NCI-H1105 (cell line): Measurements from ENCODE around the gene GSDME.

Experiments
- DNase-seq: peaks from one replicate; lab custom pipeline; 2025; lab: John Stamatoyannopoulos, UW

The GSDME gene

DNA sequence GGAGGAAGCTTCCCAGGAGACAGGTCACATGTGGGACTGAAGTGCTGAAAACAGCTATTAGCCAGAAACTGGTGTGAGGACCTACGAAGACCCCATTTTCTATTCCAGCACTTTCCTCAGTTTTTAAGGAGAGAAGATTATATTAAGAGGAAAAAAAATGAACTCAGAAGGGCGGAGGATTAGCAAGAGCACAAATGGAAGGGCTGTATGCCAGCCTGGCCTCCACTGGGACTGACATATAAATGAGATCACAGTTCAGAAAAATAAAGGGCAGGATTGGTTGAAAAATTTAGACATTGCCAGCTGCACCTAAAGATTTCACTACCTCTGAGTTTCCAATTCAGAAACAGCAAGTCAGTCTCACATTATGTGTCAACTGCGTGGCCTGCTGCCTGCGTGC is 53.0 kb downstream of the GSDME start:
- DNase-seq: no peak

DNA sequence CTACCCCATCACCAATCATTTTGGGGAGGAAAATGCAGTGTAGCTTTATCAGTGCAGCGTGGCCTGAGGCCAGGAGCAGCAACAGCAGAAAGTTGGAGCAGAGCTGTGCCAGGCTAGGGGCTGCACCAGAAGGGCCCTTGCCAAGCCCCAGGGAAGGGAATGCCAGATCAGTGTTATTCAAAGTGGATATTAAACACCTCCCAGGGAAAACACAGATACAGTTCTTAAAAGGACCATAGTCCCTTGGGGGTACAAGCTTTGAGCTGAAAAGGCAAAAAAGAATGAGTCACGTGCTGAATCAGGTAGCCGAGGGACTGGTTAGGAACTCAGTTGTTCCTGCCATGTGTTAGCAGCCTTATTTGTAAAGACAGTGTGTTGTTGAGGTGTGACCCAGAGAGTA is 54.0 kb downstream of the GSDME start:
- no peak for DNase-seq

DNA sequence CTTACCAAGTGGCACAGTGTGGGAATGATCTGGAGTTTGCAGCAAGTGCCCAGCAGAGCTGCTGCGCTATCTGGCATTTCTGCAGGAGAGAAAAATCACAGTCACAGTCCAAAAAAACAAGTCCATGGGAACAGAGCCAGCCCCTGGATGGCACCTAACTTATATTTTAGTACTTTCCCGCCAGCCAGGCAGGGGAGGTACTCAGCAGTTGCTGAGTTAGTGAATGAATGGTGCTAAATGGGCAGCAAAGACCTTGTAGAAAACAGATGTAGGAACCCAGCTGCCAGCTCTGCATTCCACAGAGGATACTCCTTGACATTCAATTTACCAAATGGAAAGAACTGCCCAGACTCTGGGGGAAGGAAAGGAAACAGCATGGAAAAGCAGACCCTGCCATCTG is 54.5 kb downstream of the GSDME start:
- DNase-seq: no peak

DNA sequence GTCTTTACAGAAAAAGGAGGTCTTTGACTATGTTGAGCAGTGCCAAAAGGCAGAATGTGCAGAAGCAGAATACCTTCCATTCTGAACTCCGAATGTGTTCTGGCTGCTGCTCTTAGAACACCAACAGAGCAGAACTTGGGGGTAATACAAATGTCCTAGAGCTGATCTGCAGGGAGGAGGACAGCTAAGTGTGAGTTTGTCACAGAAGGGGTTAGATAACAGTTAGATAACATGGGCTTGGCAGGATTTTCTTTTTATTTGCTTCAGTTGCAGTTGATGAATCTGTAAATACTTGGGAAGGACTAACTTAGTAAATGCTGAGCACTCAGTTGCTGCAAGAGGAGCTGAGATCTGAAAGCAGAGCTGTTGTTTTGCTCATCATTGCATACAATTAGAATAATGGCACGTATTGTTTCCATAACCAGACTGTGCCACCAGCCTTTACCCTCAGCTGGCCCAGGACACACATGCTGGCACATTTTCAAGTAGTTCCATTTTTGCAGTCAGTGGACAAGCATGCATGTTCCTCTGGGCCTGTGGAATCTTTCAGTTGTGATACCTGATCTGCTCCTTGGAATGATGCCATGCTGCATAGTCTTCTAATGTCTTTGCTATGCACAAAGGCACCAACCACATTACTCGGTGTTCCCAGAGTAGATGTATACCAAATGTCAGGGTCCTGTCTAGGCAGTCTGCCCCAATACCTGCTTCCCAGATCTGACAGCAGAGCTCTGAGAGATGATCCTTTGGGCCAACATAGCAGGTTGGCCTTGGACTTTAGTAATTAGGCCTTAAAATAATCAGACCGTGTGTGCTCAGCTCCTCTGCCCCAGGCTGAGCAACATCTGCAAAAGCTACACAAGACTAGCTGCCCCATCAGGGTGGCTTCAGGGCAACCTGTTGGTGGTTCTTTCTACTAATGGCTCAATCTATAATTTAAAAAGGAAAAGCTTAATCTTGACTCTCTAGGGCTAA is 55.7 kb downstream of the GSDME start:
- no peak for DNase-seq

DNA sequence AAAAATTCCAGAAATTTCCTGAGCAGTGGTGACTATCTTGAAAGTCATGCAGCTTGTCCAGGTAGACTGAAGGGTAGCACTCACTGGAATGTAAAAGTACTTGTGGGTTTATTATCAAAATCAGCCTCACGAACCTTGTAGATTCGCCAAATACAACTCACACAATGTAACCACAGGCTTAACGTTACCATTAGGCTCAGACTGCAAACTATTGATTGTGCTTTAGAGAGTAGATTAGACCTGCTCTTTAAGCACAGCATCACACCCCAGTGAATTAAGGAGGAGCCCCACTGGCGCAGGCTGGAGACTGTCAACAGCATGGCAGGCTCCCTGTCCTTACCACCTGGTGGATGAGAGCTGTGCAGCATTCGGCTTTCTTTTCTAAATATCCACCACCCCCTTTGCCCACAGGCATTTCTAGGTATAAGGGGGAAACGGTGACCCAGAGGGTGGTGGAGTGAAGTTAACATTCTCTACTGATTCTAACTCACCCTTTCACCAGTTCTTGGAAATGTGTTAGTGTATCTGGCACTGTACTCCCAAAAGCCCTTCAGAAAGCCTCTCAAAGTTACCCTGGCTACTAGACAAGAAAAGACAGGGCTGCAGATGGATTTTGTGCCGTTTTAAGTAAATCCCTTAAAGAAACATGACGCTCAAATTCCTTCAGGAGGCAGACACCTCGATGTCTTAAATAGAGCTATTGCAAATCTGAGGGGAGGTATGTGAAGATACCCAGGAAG is 56.6 kb downstream of the GSDME start:
- no peak for DNase-seq

DNA sequence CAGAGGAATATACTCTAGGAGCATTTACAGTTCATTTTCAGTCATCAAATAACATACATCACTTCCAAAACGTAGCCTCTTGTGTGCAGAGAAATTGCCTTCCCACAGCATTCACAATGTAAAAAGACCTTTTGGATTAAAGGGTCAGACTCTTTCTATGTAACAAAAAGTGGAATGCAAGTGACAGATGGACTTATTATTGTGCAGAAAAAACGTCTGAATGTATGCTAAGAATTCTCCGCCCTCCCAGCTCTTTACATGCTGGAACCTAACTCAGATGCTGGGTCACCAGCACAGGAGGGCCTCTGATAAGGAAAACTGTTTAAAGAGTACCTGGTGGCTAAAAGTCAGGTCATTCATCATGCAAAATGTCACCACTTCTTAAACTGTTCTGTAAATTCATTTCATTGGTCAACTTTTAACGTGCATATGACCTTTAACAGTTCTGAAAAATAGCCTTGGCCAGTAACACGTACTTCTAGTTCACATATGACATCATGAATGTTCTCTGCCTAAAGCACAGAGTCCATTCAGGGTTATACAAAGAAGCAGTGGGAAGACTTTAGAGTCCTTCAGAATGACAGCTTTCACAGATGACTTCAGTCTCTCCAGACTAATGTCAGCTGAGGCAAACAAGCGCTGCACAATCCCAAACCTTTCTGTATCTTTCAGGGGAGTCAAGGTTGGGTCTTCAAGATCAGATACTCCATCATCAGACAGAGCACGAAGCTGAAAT is 58.6 kb downstream of the GSDME start:
- no peak for DNase-seq

DNA sequence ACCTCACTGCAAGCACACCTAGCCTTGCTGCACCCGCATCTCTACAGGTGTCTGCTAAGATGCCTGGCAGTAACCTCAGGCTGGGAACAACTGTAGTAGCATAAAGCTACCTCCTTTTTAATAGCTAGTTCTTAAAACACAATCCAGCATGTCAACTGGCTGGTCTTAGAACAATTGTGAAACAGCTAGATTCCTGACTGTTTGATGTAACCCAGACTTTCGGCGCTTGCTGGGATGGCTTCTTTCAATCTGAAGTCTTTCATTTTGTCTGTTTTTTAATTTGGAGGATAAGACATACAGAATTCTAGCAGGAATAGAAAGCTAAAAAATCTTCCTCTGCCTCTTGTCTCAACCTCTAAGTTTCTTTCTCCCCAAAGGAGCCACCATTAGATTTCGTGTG is 59.8 kb downstream of the GSDME start:
- no peak for DNase-seq

DNA sequence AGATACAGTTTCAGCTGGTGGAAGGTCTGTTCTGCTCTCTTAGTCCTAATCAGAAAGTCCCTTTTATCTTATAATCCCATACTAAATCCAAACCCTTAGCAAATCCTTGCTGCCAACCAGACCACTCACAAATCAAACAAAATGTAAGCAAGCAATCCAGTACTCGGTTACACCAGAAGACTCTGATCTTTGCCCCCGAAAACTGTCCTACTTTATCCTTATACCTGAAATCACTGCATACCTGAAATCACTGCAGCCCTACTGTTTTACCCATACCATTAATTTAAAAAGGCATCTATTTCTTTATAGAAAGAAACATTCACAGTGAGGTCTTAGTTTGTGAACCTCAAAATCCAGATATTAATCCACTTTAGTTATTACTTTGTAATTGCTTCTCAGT is 64.7 kb downstream of the GSDME start:
- DNase-seq: no peak

DNA sequence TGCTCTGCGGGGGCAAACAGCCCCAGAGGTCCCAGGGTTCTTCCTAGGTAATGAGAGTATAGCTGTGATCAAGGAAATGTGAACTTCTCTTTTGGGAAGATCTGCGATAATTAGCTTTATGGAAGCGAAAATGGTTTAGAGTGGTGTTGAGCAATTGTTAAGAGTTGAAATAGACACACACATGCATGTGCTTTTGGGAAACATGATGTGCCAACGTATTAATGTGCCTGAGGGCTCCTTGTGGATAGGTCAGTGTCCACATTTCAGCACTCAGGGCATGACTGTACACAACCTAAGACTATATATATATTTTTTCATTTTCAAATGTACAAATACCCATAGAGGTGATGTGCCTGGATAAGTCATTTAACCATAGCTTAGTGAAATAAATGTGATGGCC is 67.0 kb downstream of the GSDME start:
- no peak for DNase-seq

DNA sequence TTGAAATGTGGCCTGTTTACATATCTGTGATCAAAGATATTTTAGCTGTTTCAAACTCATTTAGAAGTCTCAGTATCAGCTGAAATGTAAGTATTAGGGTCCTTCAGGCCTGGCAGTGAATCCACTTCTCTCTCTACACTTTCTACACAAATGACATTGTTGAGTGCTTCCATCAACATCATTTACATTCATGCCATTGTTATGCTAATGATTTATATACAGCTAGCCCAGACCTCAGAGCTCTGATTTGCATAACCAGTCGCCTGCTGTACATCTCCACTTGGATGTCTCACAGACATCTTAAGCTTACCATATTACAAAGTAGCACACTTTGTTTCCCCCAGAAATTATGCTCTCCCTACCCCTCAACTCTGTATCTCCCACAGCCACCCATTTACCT is 71.6 kb downstream of the GSDME start:
- no peak for DNase-seq

DNA sequence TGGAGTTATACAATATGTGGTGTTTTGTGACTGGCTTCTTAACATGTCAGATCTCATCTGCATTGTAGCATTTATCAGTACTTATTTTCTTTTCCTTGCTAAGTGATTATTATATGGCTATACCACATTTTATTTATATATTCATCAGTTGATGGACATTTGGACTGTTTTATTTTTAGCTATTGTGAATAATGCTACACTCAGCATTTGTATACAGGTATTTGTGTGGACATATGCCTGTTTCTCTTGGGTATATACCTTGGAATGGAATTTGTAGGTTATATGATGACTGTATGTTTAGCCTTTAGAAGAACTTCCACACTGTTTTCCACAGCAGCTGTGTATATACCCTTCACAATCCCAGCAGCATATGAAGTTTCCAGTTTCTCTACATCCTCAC is 86.5 kb downstream of the GSDME start:
- no peak for DNase-seq

DNA sequence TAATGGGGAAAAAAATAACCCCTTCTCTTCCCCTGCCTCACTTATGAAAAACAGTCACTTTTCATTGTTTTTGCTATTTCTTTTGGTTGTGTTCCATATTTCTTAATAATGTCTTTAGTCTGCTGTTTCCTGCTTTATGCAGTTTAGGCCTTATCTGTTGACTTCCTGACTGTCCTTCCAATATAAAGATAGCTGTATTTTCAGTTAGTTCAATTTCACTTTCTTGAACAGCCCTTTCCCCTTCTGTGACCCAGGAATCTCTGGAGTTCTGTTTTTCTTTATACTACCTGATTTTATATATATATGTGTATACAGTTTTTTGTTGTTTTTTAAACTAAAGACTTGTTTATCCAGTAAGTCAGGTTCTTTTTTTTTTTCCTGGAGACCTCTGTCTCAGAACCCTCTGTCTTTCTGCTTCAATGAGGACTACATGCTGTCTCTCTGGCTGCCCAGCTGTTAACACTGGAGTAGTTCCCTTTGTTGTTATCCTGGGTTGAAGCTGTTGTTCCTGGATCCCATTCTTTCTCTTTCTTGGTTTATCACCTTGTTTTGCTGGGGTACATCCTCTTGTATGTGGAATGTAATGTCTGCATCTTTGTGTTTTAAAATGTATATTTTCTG is 87.2 kb downstream of the GSDME start:
- no peak for DNase-seq

DNA sequence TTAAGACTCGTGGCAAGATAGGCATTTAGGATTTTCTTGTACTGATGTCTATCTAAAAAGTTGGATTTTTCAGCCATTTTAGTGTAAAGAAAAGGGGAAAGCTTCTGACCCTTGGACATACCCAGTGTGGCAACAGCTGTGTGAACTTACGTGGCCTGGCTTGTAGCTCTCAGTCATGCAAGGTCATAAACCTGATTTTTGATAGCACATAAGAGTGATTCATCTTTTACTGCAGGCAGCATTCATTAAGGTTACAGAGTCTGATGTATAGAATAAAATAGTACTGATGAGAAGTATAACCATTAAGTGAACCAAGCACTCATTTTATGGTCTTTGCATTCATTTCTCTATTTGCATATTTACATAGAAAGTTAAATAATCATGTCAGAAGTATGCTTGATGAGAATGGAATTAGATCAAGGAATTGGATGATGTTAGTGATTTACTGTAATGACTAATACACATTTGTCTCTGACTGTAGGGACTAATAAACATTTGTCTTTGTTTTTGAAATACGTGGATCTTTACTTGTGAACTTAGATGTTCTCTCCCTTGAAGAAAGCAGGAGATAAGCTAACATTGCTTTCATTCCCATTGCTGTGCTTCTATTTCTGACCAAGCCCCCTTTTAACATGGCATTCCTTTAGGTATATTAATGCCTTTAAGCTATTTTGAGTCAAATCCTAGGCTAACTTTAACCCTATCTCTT is 88.2 kb downstream of the GSDME start:
- no peak for DNase-seq

DNA sequence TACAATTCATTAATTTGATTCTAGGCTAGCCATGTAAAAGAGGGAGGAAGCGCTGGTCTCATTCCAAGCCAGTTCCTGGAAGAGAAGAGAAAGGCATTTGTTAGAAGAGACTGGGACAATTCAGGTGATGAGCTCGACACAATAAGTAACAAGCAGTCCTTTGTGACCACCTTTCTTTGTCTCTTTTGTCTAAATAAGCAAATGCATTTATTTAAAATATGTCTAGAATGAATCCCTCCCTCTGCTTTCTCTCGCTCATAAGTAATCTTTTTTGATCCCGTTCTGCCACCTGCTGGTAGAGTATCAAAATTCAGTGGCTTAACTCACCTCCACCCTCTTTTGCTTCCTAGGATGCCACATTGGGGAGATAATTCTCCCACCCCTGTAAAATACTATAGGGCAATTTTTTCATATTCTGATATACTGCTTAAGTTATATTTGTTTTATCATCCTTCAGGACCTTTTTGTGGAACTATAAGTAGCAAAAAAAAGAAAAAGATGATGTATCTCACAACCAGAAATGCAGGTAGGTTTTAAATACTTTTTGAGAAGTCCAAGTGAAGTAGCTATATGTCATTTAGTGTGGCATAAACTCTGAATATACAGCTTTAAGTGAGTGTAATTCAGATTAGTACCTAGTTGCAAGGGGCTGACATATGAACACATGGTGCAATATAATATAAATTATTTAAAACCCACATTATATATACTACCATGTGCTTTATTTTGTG is 91.5 kb downstream of the GSDME start:
- peak; percentile 30 for DNase-seq

DNA sequence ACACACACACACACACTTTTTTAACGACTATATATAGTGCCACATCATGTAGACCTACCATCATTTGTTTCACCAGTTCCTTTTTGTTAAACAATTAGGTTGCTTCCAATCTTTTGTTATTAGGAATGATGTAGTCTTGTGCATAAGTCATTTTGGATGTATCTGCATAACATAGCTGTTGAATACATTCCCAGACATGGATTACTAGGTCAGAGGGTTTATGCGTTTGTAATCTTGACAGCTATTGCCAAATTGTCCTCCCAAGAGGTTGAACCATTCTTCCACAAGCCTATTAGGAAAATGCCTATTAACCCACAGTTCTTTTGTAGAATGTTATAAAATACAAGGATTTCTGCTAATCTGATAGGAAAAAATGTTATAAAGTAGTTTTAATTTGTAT is 96.7 kb downstream of the GSDME start:
- DNase-seq: no peak

DNA sequence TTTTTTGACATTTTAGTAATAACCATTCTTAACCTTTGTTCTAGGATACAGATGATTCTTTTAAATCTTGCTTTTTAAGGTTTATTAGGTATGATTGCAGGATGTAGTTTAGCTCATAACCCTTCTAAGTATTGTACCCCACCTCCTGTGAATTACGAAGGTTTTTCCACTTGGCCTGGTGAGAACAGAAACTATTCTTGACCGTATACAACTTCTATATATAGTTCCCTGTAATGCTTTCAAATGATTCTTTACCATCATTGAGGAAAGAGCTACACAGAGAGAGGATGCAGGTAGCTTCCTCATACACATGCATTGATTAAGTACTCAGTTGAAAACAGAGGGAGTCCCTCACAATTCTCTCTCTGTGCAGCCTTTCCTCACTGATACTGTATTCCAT is 97.8 kb downstream of the GSDME start:
- DNase-seq: no peak

DNA sequence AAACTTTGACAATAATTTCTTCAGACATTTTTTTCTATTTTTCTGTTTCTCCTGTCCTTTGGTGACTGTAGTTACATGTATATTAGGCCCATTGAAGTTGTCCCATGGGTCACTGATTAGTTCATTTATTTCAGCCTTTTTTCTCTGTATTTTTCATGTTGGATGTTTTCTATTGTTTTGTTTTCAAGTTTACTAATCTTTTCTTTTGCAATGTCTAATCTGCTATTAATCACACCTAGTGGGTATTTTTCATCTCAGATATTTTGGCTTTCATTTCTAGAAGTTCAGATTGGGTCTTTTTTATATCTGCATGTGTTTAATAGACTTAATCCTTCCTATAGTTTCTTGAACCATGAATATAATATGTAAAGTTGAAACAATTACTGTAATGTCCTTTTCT is 99.3 kb downstream of the GSDME start:
- DNase-seq: no peak

DNA sequence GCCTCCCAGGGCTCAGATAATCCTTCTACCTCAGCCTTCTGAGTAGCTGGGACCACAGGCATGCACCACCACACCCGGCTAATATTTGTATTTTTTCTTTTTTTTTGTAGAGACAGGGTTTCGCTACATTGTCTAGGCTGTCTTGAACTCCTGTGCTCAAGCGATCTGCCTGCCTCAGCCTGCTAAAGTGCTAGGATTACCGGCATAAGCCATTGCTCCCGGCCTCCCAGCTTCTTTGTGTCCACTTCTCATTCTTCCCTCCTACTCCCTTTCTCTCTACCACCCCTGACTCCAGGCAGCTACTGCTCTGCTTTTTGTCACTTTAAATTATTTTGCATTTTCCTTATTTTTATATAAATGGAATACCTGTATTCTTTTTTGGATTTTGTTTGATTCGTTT is 100.7 kb downstream of the GSDME start:
- DNase-seq: no peak

DNA sequence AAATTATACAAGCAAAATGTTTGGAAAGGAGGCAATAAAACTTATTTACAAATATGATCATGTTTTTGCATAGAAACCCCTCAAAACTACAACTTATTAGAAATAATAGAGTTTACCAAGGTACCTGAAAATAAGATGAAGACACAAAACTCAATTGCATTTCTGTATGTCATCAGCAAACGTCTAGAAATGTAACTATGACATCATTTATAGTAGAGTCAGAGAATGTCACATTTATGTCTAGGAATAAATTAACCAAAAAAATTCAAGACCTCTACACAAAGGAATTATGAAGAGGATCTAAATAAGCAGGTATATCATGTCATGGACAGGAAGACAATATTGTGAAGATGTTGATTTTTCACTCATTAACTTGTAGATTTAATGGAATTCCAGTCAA is 103.0 kb downstream of the GSDME start:
- DNase-seq: no peak

DNA sequence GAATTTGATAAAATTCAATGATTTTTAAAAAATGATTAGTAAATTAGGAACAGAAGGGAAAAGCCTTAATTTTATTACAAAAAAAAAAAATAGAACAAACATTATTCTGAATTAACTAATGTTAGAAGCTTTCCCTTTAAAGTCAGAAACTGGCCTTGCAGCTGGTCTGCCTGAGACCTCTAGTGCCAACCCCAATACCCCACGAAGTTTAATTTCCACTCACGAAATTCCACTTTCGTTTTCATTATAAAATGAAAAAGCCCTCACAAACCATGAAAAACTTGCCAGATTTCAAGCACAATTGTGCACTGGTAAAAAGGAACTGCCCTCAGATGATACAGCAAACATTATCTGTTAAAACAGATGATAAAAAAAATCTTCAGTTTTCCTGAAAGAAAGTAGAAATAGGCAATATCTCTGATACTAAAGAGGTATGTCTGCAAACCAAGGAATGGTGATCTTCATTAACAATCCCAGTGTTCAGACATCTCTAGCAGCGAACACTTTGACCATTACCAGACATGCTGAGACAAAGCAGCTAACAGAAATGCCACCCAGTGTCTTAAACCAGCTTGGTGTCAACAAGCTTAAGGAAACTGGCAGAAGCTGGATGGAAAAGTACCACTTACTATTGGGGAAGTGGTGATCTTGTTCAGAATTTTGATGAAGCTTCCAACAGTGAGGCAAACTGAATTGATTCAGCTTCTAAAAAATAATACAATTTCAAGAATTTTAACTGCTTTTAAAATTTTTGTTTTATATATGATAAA is 103.8 kb downstream of the GSDME start:
- no peak for DNase-seq
